IPS-15b (cell line): ENCODE data around the gene MAST2.

Source experiments
- H3K27me3 ChIP-seq: one replicate; pipeline ENCODE4 v1.6.1; 2013; ENCODE audit warnings: low read length; ENCODE audit not compliant: control insufficient read depth, insufficient read depth
- H3K36me3 ChIP-seq: one replicate; pipeline ENCODE4 v1.6.1; 2013; ENCODE audit warnings: low read length; ENCODE audit not compliant: control insufficient read depth, insufficient read depth
- H3K4me1 ChIP-seq: one replicate; pipeline ENCODE4 v1.6.1; 2013; ENCODE audit warnings: mild to moderate bottlenecking, low read length; ENCODE audit not compliant: control insufficient read depth, insufficient read depth
- H3K4me3 ChIP-seq: one replicate; pipeline ENCODE4 v1.5.1; 2013; ENCODE audit warnings: low read depth, low read length
- H3K9ac ChIP-seq: one replicate; pipeline ENCODE4 v1.6.1; 2013; ENCODE audit warnings: low read depth, mild to moderate bottlenecking, low read length
- H3K9me3 ChIP-seq: one replicate; pipeline ENCODE4 v1.6.1; 2013; ENCODE audit warnings: mild to moderate bottlenecking, low read length; ENCODE audit not compliant: control insufficient read depth, insufficient read depth

MAST2 gene

GRCh38 chr1:46003315-46003714 is 199.9 kb downstream of the MAST2 start:
- Histone ChIP-seq H3K9me3 (no peaks in the 10 kb centered on the region), H3K36me3 (peaks cover 3% of the 10 kb centered on the region), H3K27me3 (no peaks in the 10 kb centered on the region), H3K4me3 (no peak overlapping the region), H3K4me1 (no peaks in the 10 kb centered on the region), H3K9ac (no peak overlapping the region)

- H3K9me3 ChIP-seq = no peaks in the 10 kb centered on the region
- no peaks in the 10 kb centered on the region for H3K27me3 ChIP-seq
- no peak overlapping the region for H3K9ac ChIP-seq
- peaks cover 11% of the 10 kb centered on the region for H3K36me3 ChIP-seq
- H3K4me3 ChIP-seq = no peak overlapping the region
- no peaks in the 10 kb centered on the region for H3K4me1 ChIP-seq
Measured at GRCh38 chr1:46004492-46004891, 201.1 kb downstream of the MAST2 start.

- Histone ChIP-seq H3K27me3 (no peaks in the 10 kb centered on the region), H3K9me3 (no peaks in the 10 kb centered on the region), H3K9ac (no peak overlapping the region), H3K4me1 (no peaks in the 10 kb centered on the region), H3K4me3 (no peak overlapping the region), H3K36me3 (peaks cover 11% of the 10 kb centered on the region)
Measured at GRCh38 chr1:46005594-46005993, 202.2 kb downstream of the MAST2 start.

- Histone ChIP-seq H3K4me1 (no peaks in the 10 kb centered on the region), H3K9ac (no peak overlapping the region), H3K4me3 (no peak overlapping the region), H3K36me3 (peaks cover 11% of the 10 kb centered on the region), H3K9me3 (no peaks in the 10 kb centered on the region), H3K27me3 (no peaks in the 10 kb centered on the region)
Measured at GRCh38 chr1:46008585-46008984, 205.2 kb downstream of the MAST2 start.

GRCh38 chr1:46010611-46011010 is 207.2 kb downstream of the MAST2 start:
- Histone ChIP-seq H3K4me1 (no peaks in the 10 kb centered on the region), H3K27me3 (no peaks in the 10 kb centered on the region), H3K9me3 (no peaks in the 10 kb centered on the region), H3K9ac (no peak overlapping the region), H3K36me3 (peaks cover 11% of the 10 kb centered on the region), H3K4me3 (no peak overlapping the region)

GRCh38 chr1:46011121-46011695 is 207.8 kb downstream of the MAST2 start:
- Histone ChIP-seq H3K9me3 (no peaks in the 10 kb centered on the region), H3K36me3 (peaks cover 11% of the 10 kb centered on the region), H3K27me3 (no peaks in the 10 kb centered on the region), H3K4me1 (no peaks in the 10 kb centered on the region), H3K4me3 (no peak overlapping the region), H3K9ac (no peak overlapping the region)

- Histone ChIP-seq H3K36me3 (peaks cover 8% of the 10 kb centered on the region), H3K4me1 (no peaks in the 10 kb centered on the region), H3K9me3 (no peaks in the 10 kb centered on the region), H3K9ac (no peak overlapping the region), H3K27me3 (no peaks in the 10 kb centered on the region), H3K4me3 (no peak overlapping the region)
Measured at GRCh38 chr1:46012236-46012635, 208.8 kb downstream of the MAST2 start.

GRCh38 chr1:46013581-46013980 is 210.2 kb downstream of the MAST2 start:
- Histone ChIP-seq H3K36me3 (peaks cover 5% of the 10 kb centered on the region), H3K4me1 (no peaks in the 10 kb centered on the region), H3K27me3 (no peaks in the 10 kb centered on the region), H3K4me3 (no peak overlapping the region), H3K9me3 (no peaks in the 10 kb centered on the region), H3K9ac (no peak overlapping the region)

GRCh38 chr1:46017876-46018503 is 214.6 kb downstream of the MAST2 start:
- no peak overlapping the region for H3K9ac ChIP-seq
- H3K9me3 ChIP-seq = no peaks in the 10 kb centered on the region
- H3K36me3 ChIP-seq = peaks cover 12% of the 10 kb centered on the region
- H3K27me3 ChIP-seq = no peaks in the 10 kb centered on the region
- H3K4me3 ChIP-seq = no peak overlapping the region
- H3K4me1 ChIP-seq = peaks cover 3% of the 10 kb centered on the region

GRCh38 chr1:46019348-46019747 is 215.9 kb downstream of the MAST2 start:
- Histone ChIP-seq H3K4me1 (peaks cover 3% of the 10 kb centered on the region), H3K9me3 (no peaks in the 10 kb centered on the region), H3K9ac (no peak overlapping the region), H3K4me3 (no peak overlapping the region), H3K36me3 (peaks cover 24% of the 10 kb centered on the region), H3K27me3 (no peaks in the 10 kb centered on the region)

- H3K9ac ChIP-seq = peak overlapping the region; percentile 39
- H3K9me3 ChIP-seq = no peaks in the 10 kb centered on the region
- H3K36me3 ChIP-seq = peaks cover 25% of the 10 kb centered on the region
- H3K4me1 ChIP-seq = peaks cover 3% of the 10 kb centered on the region
- H3K4me3 ChIP-seq = no peak overlapping the region
- H3K27me3 ChIP-seq = no peaks in the 10 kb centered on the region
Measured at GRCh38 chr1:46020010-46020409, 216.6 kb downstream of the MAST2 start.
